HG03469 (cell line): ENCODE data around the gene SLC16A5.
"Not testable (repeated sequence)": the region's sequence is repeated elsewhere in the genome, so short reads cannot be mapped to it uniquely, and the experiment has no call there.

Source experiments
- ATAC-seq: cut with Tn5 transposase; IDR thresholded peaks from one replicate; pipeline ENCODE4 v1.9.1; 2021; ENCODE audit warnings: mild to moderate bottlenecking, moderate library complexity, moderate number of reproducible peaks; ENCODE audit not compliant: unreplicated experiment

The SLC16A5 gene

GRCh38 chr17:75064040-75064439 lies 23.7 kb upstream of the SLC16A5 start:
- ATAC-seq, result no peak

- ATAC-seq, result no peak
These were observed 23.3 kb upstream of the SLC16A5 start for GRCh38 chr17:75064460-75064859.

- ATAC-seq, result no peak
These were observed 22.7 kb upstream of the SLC16A5 start for GRCh38 chr17:75064867-75065561.

DNA sequence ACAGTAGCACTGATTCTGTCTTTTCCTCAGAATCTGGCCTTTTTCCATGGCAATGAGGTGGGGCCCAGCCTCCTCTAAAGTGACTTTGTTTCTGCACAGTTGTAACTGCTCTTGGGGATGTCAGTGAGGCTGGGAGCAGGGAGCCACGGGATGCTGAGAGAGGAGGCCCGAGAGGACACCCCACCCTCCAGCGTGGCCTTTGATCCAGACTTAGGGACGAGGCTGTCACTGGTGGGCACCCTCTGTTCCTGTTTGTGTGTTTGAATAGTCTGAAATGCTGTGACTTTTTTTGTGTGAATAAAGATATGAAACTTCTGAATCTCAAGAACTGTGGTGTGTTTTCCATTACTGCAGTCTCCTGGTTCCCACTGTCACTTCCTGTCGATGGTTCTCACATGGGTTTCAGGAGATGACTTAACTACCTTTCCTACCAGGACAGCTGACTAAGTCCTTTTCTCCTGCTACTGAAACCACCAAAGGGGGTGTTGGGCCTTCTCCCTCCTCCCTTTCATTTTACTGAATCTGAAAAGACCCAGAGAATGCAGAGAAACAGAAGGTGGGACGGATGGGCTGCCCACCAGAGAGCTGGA lies 22.1 kb upstream of the SLC16A5 start:
- no peak for ATAC-seq

DNA sequence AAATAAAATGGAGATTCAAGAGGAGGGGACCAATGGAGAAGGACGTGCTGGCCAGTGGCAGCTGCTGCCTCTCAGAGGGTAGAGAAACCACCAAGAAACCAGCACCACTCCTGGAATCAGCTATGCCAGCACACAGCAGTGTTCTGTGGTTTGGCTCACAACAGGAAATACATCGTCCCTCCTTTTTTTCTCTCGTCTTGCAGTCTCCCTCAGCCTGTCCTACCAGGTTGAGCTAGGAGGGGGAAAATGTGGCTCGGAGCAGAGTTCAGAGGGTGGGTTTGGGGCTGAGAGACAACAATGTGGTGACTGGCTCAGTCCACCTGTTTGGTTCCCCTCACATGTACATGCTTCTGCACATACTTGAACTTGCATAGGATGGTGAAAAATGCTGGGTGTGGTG lies 19.9 kb upstream of the SLC16A5 start:
- ATAC-seq, result no peak

- ATAC-seq, result no peak
These were observed 19.0 kb upstream of the SLC16A5 start for GRCh38 chr17:75068750-75069149.

DNA sequence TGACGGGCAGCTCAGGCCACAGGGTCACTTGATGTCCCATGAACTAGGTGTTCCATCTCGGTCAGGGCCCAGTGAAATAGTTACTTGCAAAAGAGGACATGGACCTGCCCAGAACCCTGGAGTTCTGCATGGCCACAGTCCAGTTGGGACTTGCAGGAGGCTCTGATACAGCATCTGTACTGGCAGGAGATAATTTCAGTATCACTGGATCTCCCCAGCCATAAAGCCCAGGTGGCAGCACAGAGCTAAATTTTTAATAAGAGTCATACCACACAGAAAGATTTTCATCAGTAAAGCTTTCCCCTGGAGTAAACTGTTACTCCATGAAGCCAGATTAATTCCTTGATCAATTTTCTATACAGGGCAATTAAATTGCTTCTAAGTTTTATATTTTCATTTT lies 18.0 kb upstream of the SLC16A5 start:
- ATAC-seq, result no peak

DNA sequence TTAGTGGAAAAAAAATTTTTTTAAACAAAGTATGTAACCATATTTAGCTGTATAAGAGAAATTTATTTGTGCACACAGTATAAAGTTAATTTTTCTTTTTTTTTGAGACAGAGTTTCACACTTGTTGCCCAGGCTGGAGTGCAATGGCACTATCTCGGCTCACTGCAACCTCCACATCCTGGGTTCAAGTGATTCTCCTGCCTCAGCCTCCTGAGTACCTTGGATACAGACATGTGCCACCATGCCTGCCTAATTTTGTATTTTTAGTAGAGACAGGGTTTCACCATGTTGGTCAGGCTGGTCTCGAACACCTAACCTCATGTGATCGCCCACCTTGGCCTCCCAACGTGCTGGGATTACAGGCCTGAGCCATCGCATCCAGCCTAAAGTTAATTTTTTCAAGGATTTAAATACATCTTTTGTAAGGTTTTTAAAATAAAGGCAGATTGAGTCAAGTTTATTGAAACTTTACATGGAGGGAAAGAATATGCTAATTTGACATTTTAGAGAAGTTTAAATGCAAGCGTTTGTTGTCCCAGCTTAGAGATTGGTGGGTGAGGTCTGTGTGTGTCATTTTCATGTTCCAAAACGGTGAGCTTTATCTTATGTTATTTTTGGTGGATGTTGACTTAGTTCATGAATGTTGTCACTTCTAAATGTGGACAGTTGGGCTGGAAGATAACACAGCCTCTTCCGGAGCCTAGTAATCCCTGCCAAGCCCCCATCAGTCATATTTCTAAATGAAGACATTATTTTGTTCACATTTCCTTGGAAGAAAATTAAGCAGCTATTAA lies 16.1 kb upstream of the SLC16A5 start:
- ATAC-seq, result not testable (repeated sequence)

DNA sequence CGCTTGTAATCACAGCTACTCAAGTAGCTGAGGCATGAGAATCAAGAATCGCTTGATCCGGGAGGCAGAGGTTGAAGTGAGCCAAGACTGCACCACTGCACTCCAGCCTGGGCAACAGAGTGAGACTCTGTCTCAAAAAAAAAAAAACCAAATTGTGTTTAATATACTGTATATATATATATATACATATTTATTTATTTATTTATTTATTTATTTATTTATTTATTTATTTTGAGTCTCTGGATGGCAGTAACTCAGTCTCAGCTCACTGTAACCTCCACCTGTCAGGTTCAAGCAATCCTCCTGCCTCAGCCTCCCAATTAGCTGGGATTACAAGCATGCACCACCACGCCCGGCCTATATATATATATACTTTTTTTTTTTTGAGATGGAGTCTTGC lies 14.8 kb upstream of the SLC16A5 start:
- not testable (repeated sequence) for ATAC-seq

GRCh38 chr17:75073618-75074047 lies 14.1 kb upstream of the SLC16A5 start:
- no peak for ATAC-seq

- ATAC-seq, result no peak
These were observed 13.2 kb upstream of the SLC16A5 start for GRCh38 chr17:75074532-75074931.

DNA sequence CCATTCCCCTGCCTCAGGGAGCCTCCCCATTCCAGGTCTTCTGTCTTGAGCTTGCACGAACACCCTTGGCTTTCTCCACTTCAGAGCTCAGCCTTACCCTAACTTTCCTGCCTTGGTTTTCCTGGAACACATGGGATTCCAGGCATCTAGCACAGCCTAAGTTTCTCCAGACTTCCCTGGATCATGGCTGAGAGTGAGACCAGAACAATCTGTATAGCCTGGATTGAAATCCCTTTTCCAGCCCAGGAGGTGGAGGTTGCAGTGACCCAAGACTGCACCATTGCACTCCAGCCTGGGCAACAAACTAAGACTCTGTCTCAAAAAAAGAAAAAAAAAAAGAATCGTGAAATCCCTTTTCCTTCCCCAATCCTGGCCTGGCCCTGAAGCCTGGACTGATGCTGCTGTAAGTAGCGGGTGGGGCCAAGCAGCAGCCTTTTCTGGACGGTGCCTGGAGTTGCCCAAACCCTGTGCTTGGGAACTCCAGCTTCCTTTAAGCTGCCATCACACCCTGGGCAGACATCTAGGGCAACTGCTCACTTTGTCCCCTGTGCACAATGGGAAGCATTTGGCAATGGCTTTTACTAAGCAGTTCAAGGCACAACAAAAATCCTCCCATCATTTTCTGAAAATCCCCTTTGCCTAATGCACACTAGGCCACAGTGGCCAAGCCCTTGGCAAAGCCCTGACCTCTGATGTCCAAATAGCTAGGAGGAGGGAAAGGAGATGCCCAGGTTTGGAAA lies 12.0 kb upstream of the SLC16A5 start:
- ATAC-seq, result no peak

GRCh38 chr17:75077072-75077495 lies 10.7 kb upstream of the SLC16A5 start:
- ATAC-seq, result no peak

DNA sequence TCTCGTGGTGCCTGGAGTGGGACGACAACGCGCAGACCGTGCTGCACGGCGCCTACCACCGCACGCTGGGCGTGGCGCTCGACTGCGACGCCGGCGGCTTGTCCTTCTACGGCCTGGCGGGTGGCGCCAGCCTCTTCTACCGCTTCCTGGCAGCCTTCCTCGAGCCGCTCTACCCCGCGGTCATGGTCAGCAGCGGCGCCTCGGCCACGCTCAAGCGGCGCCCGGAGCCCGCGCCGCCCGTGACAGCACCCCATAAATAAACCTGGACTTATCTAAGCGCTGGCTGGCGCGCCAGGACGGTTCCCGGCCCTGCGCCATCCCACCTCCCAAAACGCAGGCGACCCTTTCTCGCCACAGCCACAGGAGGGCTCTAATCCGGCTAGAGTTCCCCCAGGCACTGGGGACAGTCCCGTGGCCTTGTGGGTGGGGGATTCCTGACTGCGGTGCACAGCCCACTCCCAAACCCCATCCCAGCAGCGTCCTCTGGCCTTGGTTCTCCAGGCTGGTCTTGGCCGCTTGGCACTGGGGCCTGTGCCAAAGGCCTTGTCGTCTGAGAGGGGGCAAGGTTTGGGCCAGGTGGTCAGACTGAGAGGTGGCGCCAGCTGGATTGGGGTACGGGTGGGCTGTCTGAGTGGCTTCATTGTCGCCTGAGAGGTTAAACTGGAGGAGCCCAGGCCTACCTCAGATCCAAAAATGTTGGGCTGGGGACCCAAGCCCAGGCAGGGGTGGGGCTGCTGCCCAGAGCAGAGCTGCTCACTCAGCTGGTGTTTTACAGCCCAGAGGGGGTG lies 10.1 kb upstream of the SLC16A5 start:
- ATAC-seq, result no peak

GRCh38 chr17:75078284-75079022 lies 9.3 kb upstream of the SLC16A5 start:
- ATAC-seq, result no peak

GRCh38 chr17:75079023-75079373 lies 8.8 kb upstream of the SLC16A5 start:
- ATAC-seq, result no peak

GRCh38 chr17:75081611-75082540 lies 5.9 kb upstream of the SLC16A5 start:
- no peak for ATAC-seq

DNA sequence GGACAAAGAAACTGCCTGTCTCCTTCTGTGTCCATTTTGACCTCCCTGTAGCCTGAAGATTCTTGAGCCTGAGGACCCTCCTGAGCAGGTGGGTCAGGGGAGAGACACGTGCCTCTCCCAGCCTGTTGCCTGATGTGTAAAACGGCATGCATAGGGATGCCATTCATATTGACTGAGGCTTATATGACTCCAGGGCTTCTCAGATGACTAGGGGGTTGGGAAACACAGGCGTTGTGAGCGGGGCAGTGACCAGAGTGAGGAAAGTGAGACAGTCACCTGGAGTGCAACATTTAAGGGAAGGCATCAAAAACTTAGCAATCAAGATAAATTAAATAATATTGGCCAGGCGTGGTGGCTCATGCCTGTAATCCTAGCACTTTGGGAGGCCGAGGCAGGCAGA lies 5.1 kb upstream of the SLC16A5 start:
- ATAC-seq, result no peak
